ENCODE measurements around the gene BABAM2.

Gene BABAM2

DNA sequence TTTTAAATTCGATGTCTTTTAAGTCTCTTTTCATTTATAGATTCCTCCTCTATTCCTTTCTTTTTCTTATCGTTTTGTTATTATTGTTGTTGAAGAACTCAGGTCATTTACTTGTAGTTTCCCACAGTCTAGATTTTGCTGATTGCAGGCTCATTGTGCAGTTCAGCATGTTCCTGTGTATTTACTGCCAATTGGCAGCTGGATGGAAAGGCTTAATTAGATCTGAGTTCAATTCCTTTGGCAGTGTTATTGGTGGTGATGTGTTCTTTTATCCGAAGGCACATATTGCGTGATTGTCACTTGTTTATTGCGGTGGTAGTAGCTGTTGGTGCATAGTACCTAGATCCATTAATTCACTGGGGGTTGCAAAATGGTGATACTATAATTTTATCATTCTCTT is 180.7 kb downstream of the BABAM2 start:
- no peak for DNase-seq
- H3K36me3 ChIP-seq (replicated peaks; ENCODE audit: insufficient read depth, low read length), result no peaks in the 10 kb centered on the region
- H3K9ac ChIP-seq (ENCODE audit: low read length), result no peak overlapping the region
- no peaks in the 10 kb centered on the region for H3K27me3 ChIP-seq (replicated peaks; ENCODE audit: insufficient read depth, low read length)
- no peak overlapping the region for H2AFZ ChIP-seq (ENCODE audit: low read length)
- H3K4me1 ChIP-seq (ENCODE audit: low read length), result no peaks in the 10 kb centered on the region
- H3K4me2 ChIP-seq (ENCODE audit: low read depth, low read length), result no peak overlapping the region
- TF ChIP-seq EZH2 (optimal IDR thresholded peaks at IDR 0.05; ENCODE audit: low read depth, low read length) (no peak), EZH2phosphoT487 (IDR thresholded peaks at IDR 0.05; ENCODE audit: low read length) (no peak)
- TF ChIP-seq, protein P1, sequence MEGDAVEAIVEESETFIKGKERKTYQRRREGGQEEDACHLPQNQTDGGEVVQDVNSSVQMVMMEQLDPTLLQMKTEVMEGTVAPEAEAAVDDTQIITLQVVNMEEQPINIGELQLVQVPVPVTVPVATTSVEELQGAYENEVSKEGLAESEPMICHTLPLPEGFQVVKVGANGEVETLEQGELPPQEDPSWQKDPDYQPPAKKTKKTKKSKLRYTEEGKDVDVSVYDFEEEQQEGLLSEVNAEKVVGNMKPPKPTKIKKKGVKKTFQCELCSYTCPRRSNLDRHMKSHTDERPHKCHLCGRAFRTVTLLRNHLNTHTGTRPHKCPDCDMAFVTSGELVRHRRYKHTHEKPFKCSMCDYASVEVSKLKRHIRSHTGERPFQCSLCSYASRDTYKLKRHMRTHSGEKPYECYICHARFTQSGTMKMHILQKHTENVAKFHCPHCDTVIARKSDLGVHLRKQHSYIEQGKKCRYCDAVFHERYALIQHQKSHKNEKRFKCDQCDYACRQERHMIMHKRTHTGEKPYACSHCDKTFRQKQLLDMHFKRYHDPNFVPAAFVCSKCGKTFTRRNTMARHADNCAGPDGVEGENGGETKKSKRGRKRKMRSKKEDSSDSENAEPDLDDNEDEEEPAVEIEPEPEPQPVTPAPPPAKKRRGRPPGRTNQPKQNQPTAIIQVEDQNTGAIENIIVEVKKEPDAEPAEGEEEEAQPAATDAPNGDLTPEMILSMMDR (IDR thresholded peaks at IDR 0.05; ENCODE audit: low read length), result no peak
- H4K20me1 ChIP-seq (ENCODE audit: insufficient read depth, low read length), result no peaks in the 10 kb centered on the region
- no peaks in the 10 kb centered on the region for H3K79me2 ChIP-seq (ENCODE audit: low read length)
- no peaks in the 10 kb centered on the region for H3K9me3 ChIP-seq (replicated peaks; ENCODE audit: insufficient read depth, low read length)
- no peaks in the 10 kb centered on the region for H3F3A ChIP-seq (ENCODE audit: insufficient read depth, low read length)
- no peak overlapping the region for H3K4me3 ChIP-seq (ENCODE audit: low read length)
- H3K9me2 ChIP-seq (replicated peaks; ENCODE audit: insufficient read depth, low read length), result no peaks in the 10 kb centered on the region
- H3K27ac ChIP-seq (ENCODE audit: low read length), result no peak overlapping the region

DNA sequence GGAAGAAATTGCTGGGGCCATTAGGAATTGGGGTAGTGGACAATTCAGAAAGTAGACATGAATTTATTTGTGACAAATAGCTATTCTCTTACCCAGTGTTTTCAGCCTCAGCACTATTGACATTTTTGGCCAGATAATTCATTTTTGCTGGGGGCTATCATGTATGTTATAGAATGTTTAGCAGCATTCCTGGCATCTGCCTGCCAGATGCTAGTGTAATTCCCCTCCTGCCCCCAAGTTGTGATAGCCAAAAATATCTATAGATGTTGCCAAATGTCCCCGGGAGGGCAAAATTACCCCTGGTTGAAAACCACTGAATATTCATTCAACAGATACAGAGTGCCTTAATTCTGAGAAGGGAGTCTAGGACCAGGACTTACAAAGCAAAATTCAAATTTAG is 183.6 kb downstream of the BABAM2 start:
- H4K20me1 ChIP-seq (ENCODE audit: insufficient read depth, low read length), result no peaks in the 10 kb centered on the region
- H3K79me2 ChIP-seq (ENCODE audit: low read length), result no peaks in the 10 kb centered on the region
- no peak for DNase-seq
- H3K9me2 ChIP-seq (replicated peaks; ENCODE audit: insufficient read depth, low read length), result no peaks in the 10 kb centered on the region
- H3K4me1 ChIP-seq (ENCODE audit: low read length), result no peaks in the 10 kb centered on the region
- H3K9me3 ChIP-seq (replicated peaks; ENCODE audit: insufficient read depth, low read length), result no peaks in the 10 kb centered on the region
- no peaks in the 10 kb centered on the region for H3K36me3 ChIP-seq (replicated peaks; ENCODE audit: insufficient read depth, low read length)
- TF ChIP-seq EZH2phosphoT487 (IDR thresholded peaks at IDR 0.05; ENCODE audit: low read length) (no peak), EZH2 (optimal IDR thresholded peaks at IDR 0.05; ENCODE audit: low read depth, low read length) (no peak)
- TF ChIP-seq, protein P1 (IDR thresholded peaks at IDR 0.05; ENCODE audit: low read length), result no peak
- H3F3A ChIP-seq (ENCODE audit: insufficient read depth, low read length), result no peaks in the 10 kb centered on the region
- no peak overlapping the region for H3K4me2 ChIP-seq (ENCODE audit: low read depth, low read length)
- no peak overlapping the region for H3K9ac ChIP-seq (ENCODE audit: low read length)
- H3K4me3 ChIP-seq (ENCODE audit: low read length), result no peak overlapping the region
- H3K27ac ChIP-seq (ENCODE audit: low read length), result no peak overlapping the region
- H3K27me3 ChIP-seq (replicated peaks; ENCODE audit: insufficient read depth, low read length), result no peaks in the 10 kb centered on the region
- H2AFZ ChIP-seq (ENCODE audit: low read length), result no peak overlapping the region

DNA sequence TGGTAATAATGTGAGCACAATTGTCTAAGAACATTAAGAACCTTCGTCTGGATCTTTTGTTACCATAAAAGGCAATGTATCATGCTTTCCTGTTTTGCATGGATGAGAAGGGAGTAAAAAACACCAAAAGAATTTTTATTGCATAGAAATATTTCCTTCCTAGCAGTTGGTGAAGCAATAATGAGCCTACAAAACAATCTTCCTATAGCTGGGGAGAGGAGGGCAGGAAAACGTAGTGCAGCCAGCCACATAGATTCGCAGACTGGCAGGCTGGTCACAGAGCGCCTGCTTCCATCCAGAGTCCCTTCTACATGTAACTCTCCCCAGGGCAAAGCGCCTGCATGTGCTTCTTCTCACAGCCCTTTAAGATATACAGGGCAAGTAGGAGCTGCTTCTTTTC is 190.4 kb downstream of the BABAM2 start:
- no peak for TF ChIP-seq EZH2phosphoT487 (IDR thresholded peaks at IDR 0.05; ENCODE audit: low read length)
- TF ChIP-seq, protein P1 (IDR thresholded peaks at IDR 0.05; ENCODE audit: low read length), result no peak
- no peak for TF ChIP-seq EZH2 (optimal IDR thresholded peaks at IDR 0.05; ENCODE audit: low read depth, low read length)
- Histone ChIP-seq H3K4me2 (ENCODE audit: low read depth, low read length) (no peak overlapping the region), H3K4me3 (ENCODE audit: low read length) (no peak overlapping the region), H3K4me1 (ENCODE audit: low read length) (no peaks in the 10 kb centered on the region), H2AFZ (ENCODE audit: low read length) (no peak overlapping the region), H3F3A (ENCODE audit: insufficient read depth, low read length) (no peaks in the 10 kb centered on the region), H3K9ac (ENCODE audit: low read length) (no peak overlapping the region), H3K9me3 (replicated peaks; ENCODE audit: insufficient read depth, low read length) (no peaks in the 10 kb centered on the region), H3K27ac (ENCODE audit: low read length) (no peak overlapping the region), H3K27me3 (replicated peaks; ENCODE audit: insufficient read depth, low read length) (no peaks in the 10 kb centered on the region), H3K79me2 (ENCODE audit: low read length) (no peaks in the 10 kb centered on the region), H4K20me1 (ENCODE audit: insufficient read depth, low read length) (no peaks in the 10 kb centered on the region), H3K36me3 (replicated peaks; ENCODE audit: insufficient read depth, low read length) (no peaks in the 10 kb centered on the region), H3K9me2 (replicated peaks; ENCODE audit: insufficient read depth, low read length) (no peaks in the 10 kb centered on the region)
- DNase-seq, result no peak
